Gastrocnemius medialis (tissue), 4 donors: ENCODE data around the gene ZSCAN30.

ENCODE experiments used
- POLR2A ChIP-seq, 2 donors: fragments of 450-650 bp; IDR thresholded peaks; one replicate each; pipeline ENCODE4 v1.6.1; 2017; ENCODE audit warnings: antibody characterized with exemption in 2 of 2, mild to moderate bottlenecking in 2 of 2, moderate library complexity in 2 of 2
- TF ChIP-seq, protein P1 (sequence below), 5 experiments: fragments of 450-650 bp in 3 of 5; fragments of 200-600 bp in 2 of 5; sonication (generic) in 2 of 5; IDR thresholded peaks in 4 of 5; conservative IDR thresholded peaks in 1 of 5; 1 replicate in 4 of 5; 2 replicates in 1 of 5; pipeline ENCODE4 v1.5.1; 2016 to 2019; ENCODE audit warnings: antibody characterized with exemption in 5 of 5, mild to moderate bottlenecking in 3 of 5, moderate library complexity in 3 of 5

DNA sequence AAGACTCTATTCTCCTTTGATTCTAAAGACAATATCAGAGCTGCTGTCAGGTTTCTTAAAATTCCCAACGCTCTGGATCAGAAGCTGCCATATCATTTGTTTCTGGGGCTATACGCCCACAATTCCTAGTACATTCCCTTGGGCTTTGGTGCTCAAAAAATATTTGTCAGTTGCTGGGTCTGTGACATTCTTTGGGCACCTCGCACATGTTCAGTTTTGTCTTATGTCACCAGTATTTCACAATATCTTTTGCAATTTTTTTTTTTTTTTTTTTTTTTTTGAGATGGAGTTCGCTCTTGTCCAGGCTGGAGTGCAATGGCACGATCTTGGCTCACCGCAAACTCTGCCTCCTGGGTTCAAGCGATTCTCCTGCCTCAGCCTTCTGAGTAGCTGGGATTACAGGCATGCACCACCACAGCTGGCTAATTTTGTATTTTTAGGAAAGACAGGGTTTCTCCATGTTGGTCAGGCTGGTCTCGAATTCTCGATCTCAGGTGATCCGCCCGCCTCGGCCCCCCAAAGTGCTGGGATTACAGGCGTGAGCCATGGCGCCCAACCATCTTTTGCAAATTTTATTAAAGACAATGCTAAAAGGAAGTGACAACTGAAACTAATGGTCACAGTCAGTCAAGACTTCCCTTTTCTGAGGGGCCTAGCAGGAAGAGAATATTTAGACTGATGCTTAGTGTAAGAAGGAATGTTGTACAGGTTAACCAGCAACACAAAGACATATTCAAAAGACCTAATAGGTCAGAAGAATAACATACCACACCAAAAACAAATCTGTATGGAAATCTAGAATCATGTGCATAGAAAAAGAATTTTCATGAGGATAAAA, 42.4 kb downstream of the ZSCAN30 start:
- TF ChIP-seq, protein P1, sequence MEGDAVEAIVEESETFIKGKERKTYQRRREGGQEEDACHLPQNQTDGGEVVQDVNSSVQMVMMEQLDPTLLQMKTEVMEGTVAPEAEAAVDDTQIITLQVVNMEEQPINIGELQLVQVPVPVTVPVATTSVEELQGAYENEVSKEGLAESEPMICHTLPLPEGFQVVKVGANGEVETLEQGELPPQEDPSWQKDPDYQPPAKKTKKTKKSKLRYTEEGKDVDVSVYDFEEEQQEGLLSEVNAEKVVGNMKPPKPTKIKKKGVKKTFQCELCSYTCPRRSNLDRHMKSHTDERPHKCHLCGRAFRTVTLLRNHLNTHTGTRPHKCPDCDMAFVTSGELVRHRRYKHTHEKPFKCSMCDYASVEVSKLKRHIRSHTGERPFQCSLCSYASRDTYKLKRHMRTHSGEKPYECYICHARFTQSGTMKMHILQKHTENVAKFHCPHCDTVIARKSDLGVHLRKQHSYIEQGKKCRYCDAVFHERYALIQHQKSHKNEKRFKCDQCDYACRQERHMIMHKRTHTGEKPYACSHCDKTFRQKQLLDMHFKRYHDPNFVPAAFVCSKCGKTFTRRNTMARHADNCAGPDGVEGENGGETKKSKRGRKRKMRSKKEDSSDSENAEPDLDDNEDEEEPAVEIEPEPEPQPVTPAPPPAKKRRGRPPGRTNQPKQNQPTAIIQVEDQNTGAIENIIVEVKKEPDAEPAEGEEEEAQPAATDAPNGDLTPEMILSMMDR (IDR thresholded peaks at IDR 0.05 in 4 of 5, conservative IDR thresholded peaks at IDR 0.05 in 1 of 5), result no peak
- no peak for TF ChIP-seq POLR2A (IDR thresholded peaks at IDR 0.05)
